GM19468 (cell line): ENCODE results near the gene HUNK.
"Not testable (repeated sequence)": the region's sequence is repeated elsewhere in the genome, so short reads cannot be mapped to it uniquely, and the experiment has no call there.

Experiments
- ATAC-seq: cut with Tn5 transposase; IDR thresholded peaks from one replicate; pipeline ENCODE4 v1.9.1; 2021; ENCODE audit warnings: mild to moderate bottlenecking, moderate library complexity, moderate number of reproducible peaks; ENCODE audit not compliant: unreplicated experiment; ENCODE audit errors: extremely low read depth

HUNK gene

GRCh38 chr21:32034850-32035249 lies 162.0 kb downstream of the HUNK start:
- no peak for ATAC-seq

GRCh38 chr21:32035617-32036016 lies 162.8 kb downstream of the HUNK start:
- ATAC-seq, result no peak

GRCh38 chr21:32036756-32037155 lies 163.9 kb downstream of the HUNK start:
- no peak for ATAC-seq

- not testable (repeated sequence) for ATAC-seq
These were observed 165.9 kb downstream of the HUNK start for GRCh38 chr21:32038751-32039150.

DNA sequence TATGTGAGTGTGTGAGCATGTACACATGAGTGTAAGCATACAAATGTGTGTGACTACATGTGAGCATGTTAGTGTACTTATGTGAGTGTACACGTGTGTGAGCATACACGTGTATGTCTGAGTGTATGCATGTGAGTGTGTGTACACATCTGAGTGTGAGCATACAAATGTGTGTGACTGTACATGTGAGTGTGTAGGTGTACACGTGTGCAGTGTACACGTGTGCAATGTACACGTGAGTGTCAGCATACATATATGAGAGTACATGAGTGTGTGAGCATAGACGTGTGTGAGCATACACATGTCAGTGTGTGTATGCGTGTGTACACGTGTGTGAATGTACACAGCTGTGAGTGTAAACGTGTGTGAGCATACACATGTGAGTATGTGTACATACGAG lies 170.6 kb downstream of the HUNK start:
- ATAC-seq, result no peak

DNA sequence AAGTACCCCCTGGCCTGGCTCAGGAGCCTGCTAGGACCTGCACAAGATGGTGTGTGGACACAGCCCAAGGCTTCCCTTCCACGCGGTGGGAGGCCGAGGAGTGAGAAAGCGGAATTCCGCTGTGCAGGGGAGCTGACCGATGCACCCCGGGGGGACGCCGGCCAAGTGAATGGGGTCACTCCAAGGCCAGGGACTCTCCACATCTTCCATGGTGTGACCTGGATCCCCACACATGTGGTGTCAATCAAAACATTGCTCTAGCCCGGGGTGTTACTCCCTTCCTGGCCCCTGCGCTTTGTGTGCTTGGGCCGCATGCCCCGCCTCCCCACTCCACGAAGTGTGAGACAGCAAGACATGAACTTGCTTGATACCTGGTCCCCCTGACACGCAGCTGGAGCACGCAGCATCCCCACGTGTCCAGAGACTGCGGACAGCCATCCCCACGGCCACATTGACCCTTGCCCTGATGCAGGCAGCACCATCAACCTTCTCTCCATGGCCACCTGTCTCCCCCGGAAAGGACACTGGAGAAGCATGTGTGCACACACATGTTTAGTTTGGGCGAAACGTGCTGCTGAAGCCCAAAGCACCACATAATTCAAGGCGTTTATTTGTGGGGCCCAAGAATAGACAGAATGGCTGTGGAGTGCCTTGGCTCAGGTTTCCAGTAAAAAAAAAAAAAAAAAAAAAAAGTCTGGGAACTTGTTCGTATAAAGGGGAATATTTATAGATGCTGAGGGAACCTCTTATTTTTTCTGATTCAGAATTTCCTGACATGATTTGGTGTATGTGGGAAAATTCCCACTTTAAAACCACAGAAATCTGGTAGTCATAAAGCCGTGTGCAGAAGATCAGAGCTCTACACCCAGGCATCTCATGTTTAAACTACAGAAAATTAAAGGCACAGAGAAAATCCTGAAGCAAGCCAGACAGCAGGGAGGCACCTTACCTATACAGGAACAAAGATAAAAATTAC lies 171.7 kb downstream of the HUNK start:
- ATAC-seq, result no peak

DNA sequence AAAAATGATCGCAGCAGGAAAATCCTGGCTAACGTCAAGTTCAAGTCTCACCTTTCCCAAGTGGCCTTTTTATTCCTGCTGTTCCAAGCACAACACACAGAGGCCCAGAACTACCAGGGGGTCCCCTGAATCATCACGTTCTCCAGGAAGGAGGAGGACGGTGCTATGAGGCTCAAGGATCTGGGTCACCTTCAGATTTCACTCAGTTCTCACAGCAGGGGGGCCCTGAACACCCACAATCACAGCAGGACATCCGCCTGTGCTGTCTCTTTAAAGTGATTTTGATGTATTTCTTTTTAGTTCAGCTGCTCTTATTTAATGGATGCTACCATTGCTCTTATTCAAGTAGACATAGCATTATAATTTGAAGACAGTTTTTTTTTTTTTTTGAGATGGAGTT lies 173.4 kb downstream of the HUNK start:
- ATAC-seq, result no peak

DNA sequence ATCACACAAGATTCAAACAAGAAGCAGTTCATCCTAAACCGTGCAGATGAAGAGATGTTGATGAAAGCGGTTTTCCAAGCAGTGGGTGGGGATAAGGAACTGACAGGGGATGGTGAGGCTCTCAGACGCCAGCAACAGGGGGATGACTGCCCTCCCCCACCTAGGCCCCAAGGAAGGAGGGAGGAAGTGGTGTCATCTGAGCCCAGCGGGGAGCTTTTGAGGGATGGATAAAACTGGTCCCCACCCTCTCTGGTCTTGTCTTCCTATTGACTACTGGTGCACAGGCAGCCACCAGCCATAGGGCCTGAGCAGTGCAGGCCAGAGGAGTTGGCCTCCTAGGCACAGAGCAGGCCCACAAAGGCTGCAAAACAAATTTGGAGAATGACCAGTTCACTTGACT lies 175.5 kb downstream of the HUNK start:
- ATAC-seq, result no peak
